HepG2 (cell line): ENCODE results near the gene NRSN2. TPM values are rescaled to one million over a fixed set of nuclear protein-coding genes. Genes with fewer than 3 reads are reported as not detected.
A peak's percentile ranks its signal among the peaks of the same experiment; 100 is the strongest.

Experiments used
- HNRNPUL1 ChIP-seq: fragments of 200-400 bp; formaldehyde crosslinking; IDR thresholded peaks from 2 replicates; pipeline ENCODE4 v1.6.1; 2017; ENCODE audit warnings: low read depth, mild to moderate bottlenecking, low read length, moderate library complexity
- IRF2 ChIP-seq: IDR thresholded peaks from 2 replicates; pipeline ENCODE4 v1.6.1; 2018; ENCODE audit warnings: missing genetic modification reagents, missing compliant biosample characterization
- MEIS1 ChIP-seq: sonication (generic); formaldehyde crosslinking; IDR thresholded peaks from 2 replicates; pipeline ENCODE4 v1.9.0; 2021; ENCODE audit warnings: mild to moderate bottlenecking, missing genetic modification reagents, moderate library complexity, borderline replicate concordance
- MXI1 ChIP-seq: IDR thresholded peaks from 3 replicates; pipeline ENCODE4 v1.6.1; 2012; ENCODE audit warnings: low read depth, low read length, inconsistent platforms, borderline replicate concordance
- PLRG1 ChIP-seq: fragments of 450-650 bp; conservative IDR thresholded peaks from 2 replicates; pipeline ENCODE4 v1.6.1; 2016
- SP4 ChIP-seq: sonication (generic); formaldehyde crosslinking; IDR thresholded peaks from 2 replicates; pipeline ENCODE4 v1.8.1; 2023; ENCODE audit warnings: mild to moderate bottlenecking, missing genetic modification reagents
- ZIK1 ChIP-seq: sonication (generic); formaldehyde crosslinking; IDR thresholded peaks from 2 replicates; pipeline ENCODE4 v1.5.0; 2020; ENCODE audit warnings: mild to moderate bottlenecking, low read depth, missing genetic modification reagents, borderline replicate concordance
- ZNF318 ChIP-seq: sonication (generic); formaldehyde crosslinking; IDR thresholded peaks from 2 replicates; pipeline ENCODE4 v1.4.0; 2020; ENCODE audit warnings: mild to moderate bottlenecking, missing genetic modification reagents
- ZNF609 ChIP-seq: sonication (generic); formaldehyde crosslinking; IDR thresholded peaks from 2 replicates; pipeline ENCODE4 v1.4.0; 2020; ENCODE audit warnings: mild to moderate bottlenecking, missing genetic modification reagents, borderline replicate concordance
- ZNF770 ChIP-seq: sonication (generic); formaldehyde crosslinking; IDR thresholded peaks from 2 replicates; pipeline ENCODE4 v1.5.0; 2020; ENCODE audit warnings: mild to moderate bottlenecking, missing genetic modification reagents
- ZNF781 ChIP-seq: sonication (generic); formaldehyde crosslinking; IDR thresholded peaks from 2 replicates; pipeline ENCODE4 v1.5.1; 2020; ENCODE audit warnings: borderline replicate concordance, mild to moderate bottlenecking, missing genetic modification reagents; ENCODE audit errors: not compliant biosample characterization
- ZNF850 ChIP-seq: sonication (generic); formaldehyde crosslinking; conservative IDR thresholded peaks from 2 replicates; pipeline ENCODE4 v1.9.0; 2021; ENCODE audit warnings: mild to moderate bottlenecking, missing genetic modification reagents
- polyA plus RNA-seq, 8 experiments: library from polyadenylated mRNA; depleted of rRNA in 3 of 8; stranded (reverse) in 7 of 8; unstranded in 1 of 8; fragments of >200 nt; fragmentation: Illumina TruSeq in 4 of 8; extraction: Trizol in 4 of 8; gene quantifications; 2 replicates each; pipeline versions ENCODE4 v1.2.1 to v1.2.3, GENCODE V29; 2011 to 2016; ENCODE audit warnings: low read depth in 4 of 8, missing spikeins in 1 of 8, mixed read lengths in 1 of 8; ENCODE audit not compliant: insufficient read depth in 1 of 8
- total RNA-seq, 5 experiments: library from RNA; depleted of rRNA; stranded (reverse); fragments of >200 nt; fragmentation: Illumina TruSeq; extraction: Trizol; gene quantifications; 2 replicates each; pipeline ENCODE4 v1.2.3, GENCODE V29; 2016; ENCODE audit warnings: low read depth in 1 of 5

Gene NRSN2
- total and polyA plus RNA-seq, 2 of the 13 experiments (the other 11 are each of a cell fraction or from before 2014, with no cell fraction given), result 32.3 to 49.4 TPM

GRCh38 chr20:330233-331149 is 16.4 kb upstream of the NRSN2 start (continued):
- TF ChIP-seq MEIS1 (CRISPR knock-in tag) (peak; percentile 70; the same call in 1 of the 2 replicates), ZNF770 (0 out of 2 replicates have a peak, but pooled peaks have one; percentile 28), ZIK1 (CRISPR knock-in tag) (peak; percentile 47; the same call in 1 of the 2 replicates), SP4 (peak; percentile 62; the same call in 1 of the 2 replicates), ZNF781 (CRISPR knock-in tag) (peak; percentile 54), ZNF850 (CRISPR knock-in tag) (no peak), HNRNPUL1 (no peak), PLRG1 (no peak), ZNF318 (CRISPR knock-in tag) (peak; percentile 92; the same call in 1 of the 2 replicates), IRF2 (CRISPR knock-in tag) (no peak; the same call in none of the 2 replicates), MXI1 (peak; percentile 25; the same call in 1 of the 3 replicates), ZNF609 (CRISPR knock-in tag) (peak; percentile 55)
